ENCODE data around the gene CYTH3. TPM values are rescaled to one million over a fixed set of nuclear protein-coding genes. Genes with fewer than 3 reads are reported as not detected.

Gene CYTH3
- total and polyA plus RNA-seq, 2 of the 13 experiments (the other 11 are each of a cell fraction or from before 2014, with no cell fraction given) = 3.1 to 3.8 TPM

DNA sequence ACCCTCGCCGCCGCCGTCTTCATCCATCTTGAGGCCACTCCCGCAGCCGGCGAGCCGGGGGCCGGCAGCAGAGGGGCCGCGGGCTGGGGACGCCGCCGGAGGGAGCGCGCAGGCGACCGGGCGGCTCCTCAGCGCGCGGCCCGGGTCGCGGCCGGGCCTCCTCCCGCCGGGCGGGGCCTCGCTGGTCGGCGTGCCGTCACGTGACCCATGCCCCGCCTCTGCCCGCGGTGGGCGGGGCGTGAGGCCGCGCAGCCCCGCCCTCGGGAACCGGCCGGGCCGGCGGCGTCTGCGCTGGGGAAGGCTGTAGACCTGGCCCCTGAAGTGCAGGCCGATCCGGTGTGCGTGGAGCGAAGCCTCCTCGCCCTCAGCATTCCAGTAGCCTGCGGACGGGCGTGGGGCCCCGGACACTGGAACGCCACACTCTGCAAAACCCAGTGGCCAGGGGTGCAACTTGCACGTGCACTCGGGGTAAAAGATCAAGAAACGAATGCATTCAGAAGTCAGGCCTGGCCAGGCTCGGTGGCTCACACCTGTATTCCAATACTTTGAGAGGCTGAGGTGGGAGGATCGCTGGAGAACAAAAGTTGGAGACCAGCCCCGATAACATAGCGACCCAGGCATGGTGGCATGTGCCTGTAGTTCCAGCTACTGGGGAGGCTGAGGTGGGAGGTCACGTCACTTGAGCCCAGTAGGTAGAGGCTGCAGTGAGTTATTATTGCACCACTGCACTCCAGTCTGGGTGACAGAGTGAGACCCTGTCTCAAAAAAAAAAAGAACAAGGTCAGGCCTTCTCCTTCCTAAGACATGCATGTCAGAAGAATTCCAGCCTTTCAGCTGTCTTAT, at the start of gene CYTH3 (continued):
- TF ChIP-seq ZNF710 (CRISPR knock-in tag; IDR thresholded peaks at IDR 0.05; ENCODE audit: borderline replicate concordance) = no peak; the same call in 1 of the 2 replicates
- peak; percentile 64 for TF ChIP-seq PHF8 (CRISPR knock-in tag; IDR thresholded peaks at IDR 0.05)
- TF ChIP-seq HHEX (CRISPR knock-in tag; IDR thresholded peaks at IDR 0.05) = no peak
- no peak for TF ChIP-seq TAF15 (IDR thresholded peaks at IDR 0.05; ENCODE audit: low read depth, low read length, poor library complexity, severe bottlenecking)
- TF ChIP-seq NR3C1 (CRISPR knock-in tag; IDR thresholded peaks at IDR 0.05) = no peak
- 0 out of 2 replicates have a peak, but pooled peaks have one; percentile 24 for TF ChIP-seq TAF1 (CRISPR knock-in tag; IDR thresholded peaks at IDR 0.05)
- TF ChIP-seq MED13 (CRISPR knock-in tag; IDR thresholded peaks at IDR 0.05) = no peak
- no peak for TF ChIP-seq PAF1 (CRISPR knock-in tag; IDR thresholded peaks at IDR 0.05)
- no peak for TF ChIP-seq ZNF781 (CRISPR knock-in tag; IDR thresholded peaks at IDR 0.05; ENCODE audit: borderline replicate concordance, not compliant biosample characterization)
- peak; percentile 78 for TF ChIP-seq SP4 (CRISPR knock-in tag; IDR thresholded peaks at IDR 0.05)
- no peak for TF ChIP-seq JUNB (CRISPR knock-in tag; IDR thresholded peaks at IDR 0.05; ENCODE audit: borderline replicate concordance)
- TF ChIP-seq ZNF543 (CRISPR knock-in tag; IDR thresholded peaks at IDR 0.05) = no peak
- TF ChIP-seq NR2F1 (CRISPR knock-in tag; IDR thresholded peaks at IDR 0.05) = no peak
- TF ChIP-seq, protein P1, sequence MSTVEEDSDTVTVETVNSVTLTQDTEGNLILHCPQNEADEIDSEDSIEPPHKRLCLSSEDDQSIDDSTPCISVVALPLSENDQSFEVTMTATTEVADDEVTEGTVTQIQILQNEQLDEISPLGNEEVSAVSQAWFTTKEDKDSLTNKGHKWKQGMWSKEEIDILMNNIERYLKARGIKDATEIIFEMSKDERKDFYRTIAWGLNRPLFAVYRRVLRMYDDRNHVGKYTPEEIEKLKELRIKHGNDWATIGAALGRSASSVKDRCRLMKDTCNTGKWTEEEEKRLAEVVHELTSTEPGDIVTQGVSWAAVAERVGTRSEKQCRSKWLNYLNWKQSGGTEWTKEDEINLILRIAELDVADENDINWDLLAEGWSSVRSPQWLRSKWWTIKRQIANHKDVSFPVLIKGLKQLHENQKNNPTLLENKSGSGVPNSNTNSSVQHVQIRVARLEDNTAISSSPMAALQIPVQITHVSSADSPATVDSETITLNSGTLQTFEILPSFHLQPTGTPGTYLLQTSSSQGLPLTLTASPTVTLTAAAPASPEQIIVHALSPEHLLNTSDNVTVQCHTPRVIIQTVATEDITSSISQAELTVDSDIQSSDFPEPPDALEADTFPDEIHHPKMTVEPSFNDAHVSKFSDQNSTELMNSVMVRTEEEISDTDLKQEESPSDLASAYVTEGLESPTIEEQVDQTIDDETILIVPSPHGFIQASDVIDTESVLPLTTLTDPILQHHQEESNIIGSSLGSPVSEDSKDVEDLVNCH (CRISPR knock-in tag; IDR thresholded peaks at IDR 0.05) = no peak
- no peak for TF ChIP-seq HOXA7 (CRISPR knock-in tag; IDR thresholded peaks at IDR 0.05)
- TF ChIP-seq, protein P2, sequence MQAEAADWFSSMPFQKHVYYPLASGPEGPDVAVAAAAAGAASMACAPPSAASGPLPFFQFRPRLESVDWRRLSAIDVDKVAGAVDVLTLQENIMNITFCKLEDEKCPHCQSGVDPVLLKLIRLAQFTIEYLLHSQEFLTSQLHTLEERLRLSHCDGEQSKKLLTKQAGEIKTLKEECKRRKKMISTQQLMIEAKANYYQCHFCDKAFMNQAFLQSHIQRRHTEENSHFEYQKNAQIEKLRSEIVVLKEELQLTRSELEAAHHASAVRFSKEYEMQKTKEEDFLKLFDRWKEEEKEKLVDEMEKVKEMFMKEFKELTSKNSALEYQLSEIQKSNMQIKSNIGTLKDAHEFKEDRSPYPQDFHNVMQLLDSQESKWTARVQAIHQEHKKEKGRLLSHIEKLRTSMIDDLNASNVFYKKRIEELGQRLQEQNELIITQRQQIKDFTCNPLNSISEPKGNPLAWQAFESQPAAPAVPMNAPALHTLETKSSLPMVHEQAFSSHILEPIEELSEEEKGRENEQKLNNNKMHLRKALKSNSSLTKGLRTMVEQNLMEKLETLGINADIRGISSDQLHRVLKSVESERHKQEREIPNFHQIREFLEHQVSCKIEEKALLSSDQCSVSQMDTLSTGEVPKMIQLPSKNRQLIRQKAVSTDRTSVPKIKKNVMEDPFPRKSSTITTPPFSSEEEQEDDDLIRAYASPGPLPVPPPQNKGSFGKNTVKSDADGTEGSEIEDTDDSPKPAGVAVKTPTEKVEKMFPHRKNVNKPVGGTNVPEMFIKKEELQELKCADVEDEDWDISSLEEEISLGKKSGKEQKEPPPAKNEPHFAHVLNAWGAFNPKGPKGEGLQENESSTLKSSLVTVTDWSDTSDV (CRISPR knock-in tag; IDR thresholded peaks at IDR 0.05) = no peak
- TF ChIP-seq TBX2 (CRISPR knock-in tag; IDR thresholded peaks at IDR 0.05; ENCODE audit: borderline replicate concordance) = peak; percentile 46; the same call in 1 of the 2 replicates
- TF ChIP-seq ZFAT (CRISPR knock-in tag; conservative IDR thresholded peaks at IDR 0.05) = no peak
- TF ChIP-seq RFXAP (CRISPR knock-in tag; IDR thresholded peaks at IDR 0.05; ENCODE audit: borderline replicate concordance) = no peak
- 0 out of 2 replicates have a peak, but pooled peaks have one; percentile 29 for TF ChIP-seq ZNF350 (CRISPR knock-in tag; IDR thresholded peaks at IDR 0.05; ENCODE audit: borderline replicate concordance, low read depth)
- TF ChIP-seq ESRRA (CRISPR knock-in tag; IDR thresholded peaks at IDR 0.05; ENCODE audit: low read depth) = no peak
- peak; percentile 65; the same call in 1 of the 2 replicates for TF ChIP-seq NR0B2 (CRISPR knock-in tag; IDR thresholded peaks at IDR 0.05)
